ENCODE results near the gene CATSPERE.

The CATSPERE gene, protein sequence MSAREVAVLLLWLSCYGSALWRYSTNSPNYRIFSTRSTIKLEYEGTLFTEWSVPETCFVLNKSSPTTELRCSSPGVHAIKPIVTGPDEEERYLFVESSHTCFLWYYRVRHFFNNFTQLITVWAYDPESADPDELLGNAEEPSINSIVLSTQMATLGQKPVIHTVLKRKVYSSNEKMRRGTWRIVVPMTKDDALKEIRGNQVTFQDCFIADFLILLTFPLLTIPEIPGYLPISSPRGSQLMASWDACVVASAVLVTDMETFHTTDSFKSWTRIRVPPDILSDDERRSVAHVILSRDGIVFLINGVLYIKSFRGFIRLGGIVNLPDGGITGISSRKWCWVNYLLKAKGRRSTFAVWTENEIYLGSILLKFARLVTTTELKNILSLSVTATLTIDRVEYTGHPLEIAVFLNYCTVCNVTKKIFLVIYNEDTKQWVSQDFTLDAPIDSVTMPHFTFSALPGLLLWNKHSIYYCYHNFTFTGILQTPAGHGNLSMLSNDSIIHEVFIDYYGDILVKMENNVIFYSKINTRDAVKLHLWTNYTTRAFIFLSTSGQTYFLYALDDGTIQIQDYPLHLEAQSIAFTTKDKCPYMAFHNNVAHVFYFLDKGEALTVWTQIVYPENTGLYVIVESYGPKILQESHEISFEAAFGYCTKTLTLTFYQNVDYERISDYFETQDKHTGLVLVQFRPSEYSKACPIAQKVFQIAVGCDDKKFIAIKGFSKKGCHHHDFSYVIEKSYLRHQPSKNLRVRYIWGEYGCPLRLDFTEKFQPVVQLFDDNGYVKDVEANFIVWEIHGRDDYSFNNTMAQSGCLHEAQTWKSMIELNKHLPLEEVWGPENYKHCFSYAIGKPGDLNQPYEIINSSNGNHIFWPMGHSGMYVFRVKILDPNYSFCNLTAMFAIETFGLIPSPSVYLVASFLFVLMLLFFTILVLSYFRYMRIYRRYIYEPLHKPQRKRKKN

DNA sequence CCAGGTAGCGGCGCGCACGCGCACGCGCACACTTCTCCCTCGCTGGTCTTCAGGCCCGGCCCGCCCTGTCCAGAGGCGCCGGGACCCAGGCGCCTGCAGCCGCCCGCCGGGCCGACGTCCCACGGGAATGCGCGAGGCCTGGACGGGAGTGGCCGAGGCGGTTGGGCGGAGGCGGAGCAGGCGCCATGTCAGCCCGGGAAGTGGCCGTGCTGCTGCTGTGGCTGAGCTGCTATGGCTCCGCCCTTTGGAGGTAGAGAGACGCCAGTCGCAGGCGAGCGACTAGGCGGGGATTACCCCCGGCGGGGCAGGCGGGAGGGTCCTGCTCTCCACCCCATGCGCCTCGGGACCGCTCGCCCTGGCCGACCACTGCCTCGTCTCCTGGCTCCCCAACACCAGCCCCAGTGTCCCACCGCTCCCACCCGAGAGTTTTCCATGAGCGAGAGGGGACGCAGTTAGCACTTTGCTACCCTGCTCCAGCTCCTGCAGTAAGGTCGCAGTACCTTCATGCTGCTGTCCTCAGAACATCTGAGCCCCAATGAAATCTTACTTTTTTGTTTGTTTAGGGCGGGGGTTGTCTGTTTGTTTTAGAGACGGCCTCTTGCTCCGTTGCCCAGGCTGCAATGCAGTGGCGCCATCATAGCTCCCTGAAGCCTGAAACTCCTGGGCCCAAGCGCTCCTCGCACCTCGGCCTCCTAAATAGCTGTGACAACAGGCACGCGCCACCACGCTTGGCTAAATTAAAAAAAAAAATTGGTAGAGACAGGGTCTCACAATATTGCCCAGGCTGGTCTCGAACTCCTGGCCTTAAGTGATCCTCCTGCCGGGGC, at the start of gene CATSPERE:
CATSPERE (plus strand) TSS at position 29 of the 827 bp plus-strand sequence; CDS start at position 186, 157 bp downstream.
- peak; percentile 38 for DNase-seq (ENCODE audit: low read depth, low spot score)

- DNase-seq (ENCODE audit: low read depth, low spot score), result no peak
These were observed 48.9 kb upstream of the CATSPERE start for GRCh38 chr1:244412176-244412575.

- no peak for DNase-seq (ENCODE audit: low read depth, low spot score)
These were observed 47.3 kb upstream of the CATSPERE start for GRCh38 chr1:244413736-244414135.

DNA sequence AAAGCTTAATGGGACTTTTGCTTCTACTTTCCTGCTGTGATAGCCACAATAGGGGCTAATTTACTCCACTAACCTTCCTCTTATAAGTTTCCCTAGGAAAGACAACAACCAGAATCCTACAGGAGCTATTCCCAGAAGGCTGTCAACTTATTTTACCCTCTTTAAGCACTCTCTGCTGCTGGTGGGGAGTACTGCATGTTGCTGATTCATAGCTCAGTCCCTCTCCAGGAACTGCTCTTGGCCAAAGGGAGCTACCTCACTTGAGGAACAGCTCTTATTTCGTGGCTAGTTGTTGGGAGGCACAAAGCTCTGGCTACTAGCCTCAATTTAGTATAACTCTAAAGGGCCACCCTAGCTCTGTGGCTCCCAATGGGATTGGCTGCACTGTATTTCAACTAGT, 46.5 kb upstream of the CATSPERE start:
- no peak for DNase-seq (ENCODE audit: low read depth, low spot score)

DNA sequence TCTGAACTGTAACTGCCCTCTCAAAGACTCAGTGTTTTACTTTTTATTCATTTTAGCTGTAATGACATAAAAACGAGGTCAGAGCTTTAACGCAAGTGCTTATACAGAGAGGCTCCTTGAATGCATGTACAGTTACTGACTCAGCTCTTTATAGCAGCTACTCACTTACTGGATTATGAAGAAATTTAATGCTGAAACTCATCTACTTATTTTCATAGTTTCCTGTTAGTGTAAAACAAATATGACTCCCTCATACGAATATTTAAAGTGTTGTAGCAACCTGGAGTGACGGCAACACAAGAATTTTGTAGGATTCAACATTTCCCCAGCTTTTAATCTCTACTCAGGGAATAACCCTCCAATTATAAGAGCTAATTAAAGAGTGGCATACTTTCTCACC, 42.0 kb upstream of the CATSPERE start:
- no peak for DNase-seq (ENCODE audit: low read depth, low spot score)

DNA sequence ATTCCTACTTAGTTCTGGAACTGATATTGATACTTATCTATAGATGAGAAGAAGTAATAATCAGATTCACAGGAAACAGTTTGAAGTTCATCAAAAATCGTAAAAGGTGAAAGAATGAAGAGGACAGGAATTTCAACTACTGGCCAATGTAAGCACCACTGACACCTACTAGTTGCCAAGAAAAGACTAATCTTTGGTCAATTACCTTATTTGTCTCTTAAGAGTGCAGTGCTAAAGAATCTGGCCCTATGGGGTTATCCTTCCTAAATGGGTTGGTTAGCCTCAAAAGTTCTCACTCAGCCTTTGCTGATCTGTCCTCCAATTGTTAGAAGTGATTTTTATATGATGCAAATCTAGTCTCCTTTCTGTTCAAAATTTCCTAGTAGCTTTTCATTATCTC, 38.9 kb upstream of the CATSPERE start:
- no peak for DNase-seq (ENCODE audit: low read depth, low spot score)

GRCh38 chr1:244424649-244425334, 36.3 kb upstream of the CATSPERE start:
- no peak for DNase-seq (ENCODE audit: low read depth, low spot score)

- DNase-seq (ENCODE audit: low read depth, low spot score), result no peak
These were observed 33.4 kb upstream of the CATSPERE start for GRCh38 chr1:244427647-244428046.

DNA sequence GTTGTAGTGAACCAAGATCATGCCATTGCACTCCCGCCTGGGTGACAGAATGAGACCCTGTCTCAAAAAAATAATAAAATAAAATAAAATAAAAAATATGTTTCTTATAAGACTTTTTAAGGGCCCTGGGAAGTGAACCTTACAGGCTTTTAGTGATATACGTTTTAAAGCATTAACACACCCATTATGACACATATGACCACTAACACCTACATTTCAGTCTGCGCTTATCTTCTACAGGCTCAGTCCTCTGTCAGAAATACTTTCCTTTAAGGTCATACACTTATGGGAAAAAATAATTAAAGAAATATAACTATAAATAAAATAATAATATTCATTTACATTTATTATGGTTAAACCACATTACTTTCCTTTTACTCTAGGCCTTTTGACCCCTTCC, 31.3 kb upstream of the CATSPERE start:
- no peak for DNase-seq (ENCODE audit: low read depth, low spot score)

- no peak for DNase-seq (ENCODE audit: low read depth, low spot score)
These were observed 29.9 kb upstream of the CATSPERE start for GRCh38 chr1:244431166-244431565.

GRCh38 chr1:244435562-244436205, 25.4 kb upstream of the CATSPERE start:
- DNase-seq (ENCODE audit: low read depth, low spot score), result no peak

GRCh38 chr1:244436336-244437085, 24.6 kb upstream of the CATSPERE start:
- no peak for DNase-seq (ENCODE audit: low read depth, low spot score)

DNA sequence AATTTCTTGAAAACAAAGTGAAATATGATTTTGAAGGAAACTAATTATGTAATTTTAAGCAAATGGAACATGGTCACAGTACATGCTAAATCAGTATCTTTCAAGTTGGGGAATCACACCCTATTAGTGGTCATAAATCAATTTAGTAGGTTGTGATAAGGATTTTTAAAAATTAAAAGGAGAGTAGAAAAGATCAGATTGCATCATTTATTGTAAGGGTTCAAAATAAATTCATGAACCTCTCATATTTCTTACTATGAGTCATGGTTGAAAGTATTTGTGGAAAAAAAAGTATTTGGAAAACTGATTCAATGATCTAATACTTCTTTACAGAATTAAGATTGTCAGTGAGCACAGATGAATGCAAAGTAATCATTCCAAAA, 24.0 kb upstream of the CATSPERE start:
- DNase-seq (ENCODE audit: low read depth, low spot score), result no peak

GRCh38 chr1:244439391-244440032, 21.6 kb upstream of the CATSPERE start:
- DNase-seq (ENCODE audit: low read depth, low spot score), result no peak

DNA sequence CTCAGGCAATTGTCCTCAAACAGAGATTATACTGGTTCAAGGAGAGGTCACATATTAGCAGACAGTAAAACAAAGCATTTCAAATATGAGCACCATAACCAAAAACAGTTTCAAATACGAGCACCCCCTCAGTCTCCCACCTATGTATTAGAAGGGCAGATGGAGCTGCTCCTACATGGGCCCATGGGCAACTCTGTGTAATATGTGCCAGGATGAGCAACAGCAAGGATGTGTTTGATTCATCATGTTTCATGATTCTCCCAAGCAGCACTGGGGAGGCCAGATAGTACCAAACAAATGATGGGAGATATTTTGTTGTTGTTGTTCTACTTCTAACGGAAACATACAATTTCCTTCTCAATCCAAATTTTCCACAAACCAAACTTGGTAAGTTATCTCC, 18.2 kb upstream of the CATSPERE start:
- no peak for DNase-seq (ENCODE audit: low read depth, low spot score)

GRCh38 chr1:244444854-244445253, 16.2 kb upstream of the CATSPERE start:
- no peak for DNase-seq (ENCODE audit: low read depth, low spot score)

- no peak for DNase-seq (ENCODE audit: low read depth, low spot score)
These were observed 15.5 kb upstream of the CATSPERE start for GRCh38 chr1:244445320-244446181.

- no peak for DNase-seq (ENCODE audit: low read depth, low spot score)
These were observed 14.0 kb upstream of the CATSPERE start for GRCh38 chr1:244447024-244447423.

Measured in activated naive CD8-positive, alpha-beta T cell treated with anti-CD3 and anti-CD28 coated beads, Interleukin-2, amount 50 U/mL, for 16 hours (primary cell).